ENCODE results near the gene CALML4. TPM values are rescaled to one million over a fixed set of nuclear protein-coding genes. Genes with fewer than 3 reads are reported as not detected.
"Not testable (repeated sequence)": the region's sequence is repeated elsewhere in the genome, so short reads cannot be mapped to it uniquely, and the experiment has no call there.

Gene CALML4
- total and polyA plus RNA-seq, 2 donors: 6.1 to 13.6 TPM

DNA sequence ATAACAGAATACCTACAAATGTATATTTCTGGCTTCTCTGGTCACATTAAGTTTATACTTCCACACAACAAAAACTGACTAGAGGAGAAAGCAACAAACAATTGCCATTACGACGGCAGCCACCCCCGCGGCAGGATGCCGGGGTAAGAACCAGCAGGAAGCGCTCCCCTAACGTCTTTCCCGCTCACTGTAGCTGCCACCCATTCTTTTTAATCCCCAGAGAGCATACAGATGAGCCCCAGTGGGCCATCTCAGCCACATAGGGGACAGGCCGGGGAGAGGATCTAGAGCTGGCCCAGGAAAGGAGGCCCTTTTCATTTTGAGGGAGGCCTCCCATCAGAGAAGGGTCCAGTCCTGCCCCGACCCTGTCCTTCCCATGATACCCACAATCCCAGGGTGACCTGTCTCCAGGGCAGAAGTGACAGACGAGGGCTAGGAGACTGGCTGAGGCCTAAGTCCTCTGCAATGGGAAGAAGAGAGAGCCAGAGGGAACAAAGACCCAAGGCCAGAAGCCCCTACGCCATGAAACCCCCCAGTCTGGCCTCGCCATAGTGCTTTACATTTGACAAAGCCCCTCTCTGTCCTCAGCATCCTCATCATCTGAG is 3.6 kb upstream of the CALML4 start:
- no peak for DNase-seq (ENCODE audit: extremely low spot score)
- WGBS: 79% methylated on average over 13 of the region's 13 CpGs
- no peaks in the 10 kb centered on the region for H3K4me1 ChIP-seq (ENCODE audit: insufficient read depth)
- H3K4me3 ChIP-seq (ENCODE audit: low read depth, low read length): no peak overlapping the region
- no peak overlapping the region for H3K27ac ChIP-seq (ENCODE audit: low read depth)
- no peaks in the 10 kb centered on the region for H3K36me3 ChIP-seq (ENCODE audit: insufficient read depth)

DNA sequence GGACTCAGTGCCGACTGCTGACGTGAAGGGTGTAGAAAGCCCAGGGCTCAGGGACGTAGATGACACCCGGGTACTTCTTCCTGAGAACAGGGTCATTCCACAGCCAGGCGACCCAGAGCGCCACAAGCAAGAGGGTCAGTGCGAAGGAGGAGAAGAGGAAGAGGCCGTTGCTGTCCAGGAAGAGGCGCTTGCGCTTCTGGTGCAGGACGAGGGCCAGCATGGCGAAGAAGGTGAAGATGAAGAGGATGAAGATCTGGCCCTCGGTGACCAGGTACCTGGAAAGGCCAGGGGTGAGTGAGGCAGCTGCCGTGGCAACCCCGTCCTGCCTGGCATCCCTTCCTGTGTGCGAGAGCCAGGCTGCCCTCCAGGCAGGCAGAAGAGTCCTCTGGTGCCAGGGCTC is 3.0 kb upstream of the CALML4 start:
- Histone ChIP-seq H3K4me3 (ENCODE audit: low read depth, low read length) (no peak overlapping the region), H3K4me1 (ENCODE audit: insufficient read depth) (no peaks in the 10 kb centered on the region), H3K27ac (ENCODE audit: low read depth) (no peak overlapping the region), H3K36me3 (ENCODE audit: insufficient read depth) (no peaks in the 10 kb centered on the region)
- DNase-seq (ENCODE audit: extremely low spot score): no peak
- 87% methylated on average over 16 of the region's 16 CpGs for WGBS

DNA sequence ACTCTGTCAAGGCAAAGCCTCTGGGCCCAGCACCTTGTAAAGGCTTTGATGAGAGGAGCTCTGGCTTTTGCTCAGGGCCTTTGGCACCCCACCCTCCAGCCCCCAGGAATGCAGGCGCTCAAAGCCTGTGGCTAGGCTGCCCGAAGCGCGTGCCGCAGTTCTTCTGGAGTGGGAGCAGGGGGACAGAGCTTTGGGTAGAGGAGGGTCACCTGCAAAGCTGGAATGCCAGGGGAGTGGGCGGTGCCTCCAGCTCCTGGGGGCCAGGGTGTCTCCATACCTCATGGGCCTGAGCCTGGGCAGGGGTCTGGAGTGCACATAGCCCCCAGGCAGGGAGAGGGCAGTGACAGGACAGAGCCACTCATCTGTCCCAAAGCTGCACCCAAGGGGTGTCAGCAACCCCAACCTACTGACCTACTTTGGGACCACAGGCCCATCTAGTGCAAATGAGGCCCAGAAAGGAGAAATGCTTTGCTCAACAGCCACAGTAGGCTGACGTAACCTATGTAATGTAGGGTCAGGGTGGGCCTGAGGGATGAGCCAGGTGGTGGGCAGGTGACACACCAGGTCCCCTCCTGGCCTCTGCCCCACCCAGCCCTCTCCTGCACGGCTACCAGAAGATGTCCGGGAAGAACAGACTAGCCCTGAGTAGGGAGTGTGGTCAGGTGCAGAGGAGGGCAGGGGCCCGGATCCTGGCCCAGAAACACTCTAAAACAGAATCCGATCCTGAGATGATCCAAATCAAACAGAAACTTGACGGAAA is 2.2 kb upstream of the CALML4 start:
- H3K4me3 ChIP-seq (ENCODE audit: low read depth, low read length): no peak overlapping the region
- no peak for DNase-seq (ENCODE audit: extremely low spot score)
- no peaks in the 10 kb centered on the region for H3K36me3 ChIP-seq (ENCODE audit: insufficient read depth)
- WGBS: 86% methylated on average over 12 of the region's 12 CpGs
- H3K27ac ChIP-seq (ENCODE audit: low read depth): no peak overlapping the region
- no peaks in the 10 kb centered on the region for H3K4me1 ChIP-seq (ENCODE audit: insufficient read depth)

DNA sequence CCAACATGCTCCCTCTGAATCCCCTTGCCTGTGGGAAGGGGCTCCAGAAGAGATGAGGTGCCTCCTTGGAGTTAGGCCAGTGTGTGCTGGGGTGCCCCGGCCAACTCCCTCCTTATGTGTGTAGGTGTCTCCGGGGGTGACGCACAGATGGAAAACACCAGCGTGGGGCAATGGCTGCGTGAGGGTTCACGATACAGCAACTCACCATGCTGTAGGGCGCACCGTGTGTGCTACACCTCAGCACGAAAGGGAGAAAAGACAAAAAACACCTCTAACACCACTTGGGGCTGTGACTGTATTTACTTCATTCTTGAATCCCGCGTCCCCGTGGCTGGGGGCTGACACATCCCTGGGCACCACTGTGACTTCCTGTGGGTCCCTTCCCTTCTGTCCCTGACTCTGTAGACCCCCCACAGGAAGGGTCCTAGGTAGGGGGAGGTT is 1.6 kb upstream of the CALML4 start:
- Histone ChIP-seq H3K4me1 (ENCODE audit: insufficient read depth) (no peaks in the 10 kb centered on the region), H3K4me3 (ENCODE audit: low read depth, low read length) (no peak overlapping the region), H3K36me3 (ENCODE audit: insufficient read depth) (no peaks in the 10 kb centered on the region), H3K27ac (ENCODE audit: low read depth) (no peak overlapping the region)
- DNase-seq (ENCODE audit: extremely low spot score): no peak
- 88% methylated on average over 12 of the region's 12 CpGs for WGBS

DNA sequence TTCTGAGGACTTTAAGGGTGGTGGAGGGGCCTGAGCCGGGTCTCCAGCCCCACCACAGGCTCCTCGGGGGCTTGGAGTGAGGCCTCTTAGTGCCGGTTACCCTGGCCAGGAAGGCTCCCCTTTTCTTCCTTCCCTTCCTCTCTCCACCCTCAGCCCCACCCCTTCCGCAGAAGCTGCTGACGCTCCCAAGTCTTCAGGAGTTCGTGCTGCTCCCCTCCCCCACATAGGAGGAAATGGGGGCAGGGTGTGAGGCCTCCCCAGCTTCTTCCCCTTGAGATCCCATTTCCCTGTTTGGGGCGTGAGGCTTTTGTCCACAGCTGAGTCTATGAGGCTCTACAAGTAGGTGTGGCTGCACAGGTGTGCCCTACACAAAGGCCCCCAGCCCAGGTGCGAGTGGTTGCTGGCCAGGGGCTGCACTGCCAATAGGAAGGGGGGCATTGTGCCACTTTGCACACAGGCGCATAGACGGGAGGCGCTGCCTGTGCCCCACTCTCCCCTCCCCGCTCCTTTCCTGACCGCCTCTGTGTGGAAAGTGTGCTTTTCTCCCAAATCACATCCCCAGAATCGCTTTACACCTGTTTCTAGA is 915 bp upstream of the CALML4 start:
- Histone ChIP-seq H3K36me3 (ENCODE audit: insufficient read depth) (no peaks in the 10 kb centered on the region), H3K27ac (ENCODE audit: low read depth) (no peak overlapping the region), H3K4me1 (ENCODE audit: insufficient read depth) (no peaks in the 10 kb centered on the region), H3K4me3 (ENCODE audit: low read depth, low read length) (no peak overlapping the region)
- WGBS: 66% methylated on average over 14 of the region's 14 CpGs
- DNase-seq (ENCODE audit: extremely low spot score): no peak

DNA sequence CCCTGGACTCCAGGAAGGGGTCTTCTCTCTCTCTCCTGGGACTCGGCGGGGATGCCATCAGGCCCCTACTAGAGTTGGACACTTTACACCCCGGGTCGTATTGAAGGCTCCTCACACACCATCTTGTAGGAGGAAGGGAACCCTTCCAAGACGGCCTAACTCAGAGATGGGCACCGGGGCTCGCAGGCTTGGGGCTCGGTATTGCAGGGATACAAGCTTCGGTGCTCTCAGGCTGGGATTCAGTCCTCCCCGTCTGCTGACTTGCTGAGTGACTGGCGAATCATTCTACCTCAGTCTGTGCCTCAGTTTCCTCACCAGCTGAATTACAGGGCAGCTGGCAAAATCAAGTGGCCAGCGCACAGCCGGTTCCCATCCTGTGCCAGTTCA is 419 bp upstream of the CALML4 start:
- DNase-seq (ENCODE audit: extremely low spot score): no peak
- H3K36me3 ChIP-seq (ENCODE audit: insufficient read depth): no peaks in the 10 kb centered on the region
- H3K4me3 ChIP-seq (ENCODE audit: low read depth, low read length): no peak overlapping the region
- no peaks in the 10 kb centered on the region for H3K4me1 ChIP-seq (ENCODE audit: insufficient read depth)
- no peak overlapping the region for H3K27ac ChIP-seq (ENCODE audit: low read depth)
- WGBS: 72% methylated on average over 13 of the region's 13 CpGs

DNA sequence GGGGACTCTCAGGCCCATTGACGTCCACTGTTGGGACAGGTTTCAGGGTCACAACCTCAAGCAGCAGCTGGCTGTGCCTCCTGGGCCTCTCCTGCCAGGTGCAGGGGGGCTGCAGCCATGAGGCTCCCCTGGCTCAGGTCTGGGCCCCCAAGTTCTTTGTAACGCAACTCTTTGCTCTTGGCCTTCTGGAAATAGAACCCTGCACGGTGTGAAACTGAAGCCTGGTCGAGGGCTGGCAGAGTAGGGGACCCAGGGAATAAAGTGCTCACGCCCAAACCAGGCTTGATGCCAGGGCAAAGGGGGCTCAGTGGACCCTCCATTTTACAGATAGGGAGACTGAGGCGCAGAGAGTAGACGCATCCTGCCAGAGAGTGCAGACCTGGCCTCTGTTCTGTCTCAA is 771 bp downstream of the CALML4 start:
- Histone ChIP-seq H3K4me1 (ENCODE audit: insufficient read depth) (no peaks in the 10 kb centered on the region), H3K36me3 (ENCODE audit: insufficient read depth) (no peaks in the 10 kb centered on the region), H3K27ac (ENCODE audit: low read depth) (no peak overlapping the region), H3K4me3 (ENCODE audit: low read depth, low read length) (no peak overlapping the region)
- DNase-seq (ENCODE audit: extremely low spot score): no peak
- 91% methylated on average over 7 of the region's 7 CpGs for WGBS

DNA sequence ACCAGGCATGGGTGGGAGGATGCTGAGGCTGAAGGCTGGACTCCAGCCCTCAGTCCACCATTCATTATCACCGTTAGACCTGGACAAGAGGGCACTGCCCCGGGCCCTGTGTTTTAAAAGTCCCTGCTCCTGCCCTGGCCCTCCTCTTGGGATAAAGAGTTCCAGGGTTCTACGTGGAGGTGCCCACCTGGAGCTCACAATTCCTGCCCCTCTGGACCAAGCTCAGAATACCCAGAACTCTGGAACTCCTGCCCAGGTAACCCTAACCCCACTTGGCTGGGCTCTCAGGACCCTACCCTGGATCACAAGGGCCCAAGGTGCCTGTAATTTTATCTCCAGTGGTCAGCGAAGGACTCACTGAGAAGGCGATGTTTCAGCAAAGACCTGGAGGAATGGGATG is 1.2 kb downstream of the CALML4 start:
- DNase-seq (ENCODE audit: extremely low spot score): no peak
- H3K4me3 ChIP-seq (ENCODE audit: low read depth, low read length): no peak overlapping the region
- WGBS: 98% methylated on average over 5 of the region's 5 CpGs
- no peaks in the 10 kb centered on the region for H3K4me1 ChIP-seq (ENCODE audit: insufficient read depth)
- no peaks in the 10 kb centered on the region for H3K36me3 ChIP-seq (ENCODE audit: insufficient read depth)
- no peak overlapping the region for H3K27ac ChIP-seq (ENCODE audit: low read depth)

DNA sequence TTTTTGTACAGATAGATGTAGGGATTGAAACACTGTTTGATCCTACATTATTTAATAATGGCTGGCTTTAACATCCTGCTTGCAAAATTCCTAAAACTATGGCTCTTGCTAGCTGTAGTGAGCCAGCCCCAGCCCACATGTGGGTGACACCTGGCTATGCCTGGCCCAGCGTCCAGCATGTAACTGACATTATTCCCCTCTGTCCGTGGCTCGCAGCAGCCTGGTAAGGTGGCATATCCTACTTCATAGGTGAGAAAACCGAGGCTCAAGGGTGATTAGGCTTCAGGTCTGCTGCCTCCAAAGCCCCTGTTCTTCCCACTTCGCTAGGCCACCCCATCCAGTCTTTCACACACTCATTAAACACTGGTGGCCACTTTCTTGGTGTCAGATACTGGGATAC is 1.6 kb downstream of the CALML4 start:
- H3K27ac ChIP-seq (ENCODE audit: low read depth): no peak overlapping the region
- WGBS: 92% methylated on average over 5 of the region's 5 CpGs
- no peak for DNase-seq (ENCODE audit: extremely low spot score)
- H3K36me3 ChIP-seq (ENCODE audit: insufficient read depth): no peaks in the 10 kb centered on the region
- no peak overlapping the region for H3K4me3 ChIP-seq (ENCODE audit: low read depth, low read length)
- H3K4me1 ChIP-seq (ENCODE audit: insufficient read depth): no peaks in the 10 kb centered on the region

DNA sequence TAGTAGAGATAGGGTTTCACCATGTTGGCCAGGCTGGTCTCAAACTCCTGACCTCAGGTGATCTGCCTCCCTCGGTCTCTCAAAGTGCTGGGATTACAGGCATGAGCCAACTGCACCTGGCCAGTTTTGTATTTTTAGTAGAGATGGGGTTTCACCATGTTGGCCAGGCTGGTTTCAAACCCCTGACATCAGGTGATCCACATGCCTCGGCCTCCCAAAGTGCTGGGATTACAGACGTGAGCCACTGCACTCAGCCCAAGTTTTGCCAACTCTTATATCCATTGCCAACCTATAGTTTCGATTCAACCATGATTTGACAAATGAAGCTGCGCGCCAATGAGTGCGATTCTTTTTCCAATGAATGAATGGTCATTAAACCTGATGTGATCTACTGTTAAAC is 2.1 kb downstream of the CALML4 start:
- not testable (repeated sequence) for DNase-seq (ENCODE audit: extremely low spot score); H3K36me3 ChIP-seq (ENCODE audit: insufficient read depth); H3K4me3 ChIP-seq (ENCODE audit: low read depth, low read length); H3K27ac ChIP-seq (ENCODE audit: low read depth); H3K4me1 ChIP-seq (ENCODE audit: insufficient read depth)
- WGBS: 97% methylated on average over 7 of the region's 7 CpGs

DNA sequence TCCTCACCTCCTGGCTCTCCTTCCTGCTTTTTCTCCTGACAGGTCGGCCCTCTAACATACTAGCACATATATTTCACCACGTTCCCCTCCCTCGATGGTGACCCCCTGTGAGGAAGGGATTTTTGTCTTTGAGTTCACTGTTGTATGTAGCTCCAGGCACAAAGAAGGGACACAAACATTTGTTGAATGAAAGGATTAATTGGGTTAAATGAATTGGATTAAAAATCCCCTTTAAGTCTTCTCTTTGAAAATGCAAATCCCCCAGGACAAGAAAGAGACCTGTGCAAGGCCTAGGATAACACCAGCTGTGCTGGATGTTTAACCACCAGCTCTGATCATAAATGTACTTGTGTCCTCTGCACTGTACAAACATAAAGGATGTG is 3.3 kb downstream of the CALML4 start:
- Histone ChIP-seq H3K27ac (ENCODE audit: low read depth) (no peak overlapping the region), H3K36me3 (ENCODE audit: insufficient read depth) (no peaks in the 10 kb centered on the region), H3K4me3 (ENCODE audit: low read depth, low read length) (no peak overlapping the region), H3K4me1 (ENCODE audit: insufficient read depth) (no peaks in the 10 kb centered on the region)
- 56% methylated on average over 3 of the region's 3 CpGs for WGBS
- DNase-seq (ENCODE audit: extremely low spot score): no peak

DNA sequence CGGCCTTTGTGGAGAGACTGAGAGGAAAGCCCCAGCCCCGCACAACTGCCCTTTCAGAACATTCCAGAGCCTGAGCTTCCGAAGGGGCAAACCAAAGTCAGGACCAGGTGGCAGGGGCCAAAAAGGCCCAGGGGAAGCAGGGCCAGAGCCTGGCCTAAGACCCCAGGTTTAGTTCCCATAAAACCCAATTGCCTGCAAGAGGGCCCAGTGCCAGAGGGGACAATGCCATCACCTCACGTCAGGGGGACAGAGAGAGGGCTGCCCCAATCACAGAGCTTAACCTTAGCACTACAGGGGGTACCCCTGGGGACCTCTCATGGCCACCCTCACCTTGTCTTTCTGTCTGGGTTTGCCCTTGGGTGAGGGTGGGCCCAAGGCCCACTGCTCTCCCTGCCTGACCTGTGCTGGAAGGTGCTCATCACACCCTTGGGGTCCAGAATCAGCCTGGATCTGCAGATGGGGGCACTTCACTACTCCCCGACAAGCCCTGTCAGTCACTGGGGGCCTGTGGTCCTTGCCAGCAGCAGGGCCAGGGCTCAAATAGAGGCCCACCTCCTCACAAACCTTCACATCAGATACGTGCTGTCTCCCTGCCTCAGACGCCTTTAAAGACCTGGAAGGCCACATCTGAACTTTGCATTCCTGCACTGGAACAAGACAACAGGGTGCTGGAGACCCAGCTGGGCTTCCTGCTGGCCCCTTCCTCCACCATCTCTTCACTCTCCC is 3.8 kb downstream of the CALML4 start:
- Histone ChIP-seq H3K27ac (ENCODE audit: low read depth) (no peak overlapping the region), H3K4me1 (ENCODE audit: insufficient read depth) (no peaks in the 10 kb centered on the region)

DNA sequence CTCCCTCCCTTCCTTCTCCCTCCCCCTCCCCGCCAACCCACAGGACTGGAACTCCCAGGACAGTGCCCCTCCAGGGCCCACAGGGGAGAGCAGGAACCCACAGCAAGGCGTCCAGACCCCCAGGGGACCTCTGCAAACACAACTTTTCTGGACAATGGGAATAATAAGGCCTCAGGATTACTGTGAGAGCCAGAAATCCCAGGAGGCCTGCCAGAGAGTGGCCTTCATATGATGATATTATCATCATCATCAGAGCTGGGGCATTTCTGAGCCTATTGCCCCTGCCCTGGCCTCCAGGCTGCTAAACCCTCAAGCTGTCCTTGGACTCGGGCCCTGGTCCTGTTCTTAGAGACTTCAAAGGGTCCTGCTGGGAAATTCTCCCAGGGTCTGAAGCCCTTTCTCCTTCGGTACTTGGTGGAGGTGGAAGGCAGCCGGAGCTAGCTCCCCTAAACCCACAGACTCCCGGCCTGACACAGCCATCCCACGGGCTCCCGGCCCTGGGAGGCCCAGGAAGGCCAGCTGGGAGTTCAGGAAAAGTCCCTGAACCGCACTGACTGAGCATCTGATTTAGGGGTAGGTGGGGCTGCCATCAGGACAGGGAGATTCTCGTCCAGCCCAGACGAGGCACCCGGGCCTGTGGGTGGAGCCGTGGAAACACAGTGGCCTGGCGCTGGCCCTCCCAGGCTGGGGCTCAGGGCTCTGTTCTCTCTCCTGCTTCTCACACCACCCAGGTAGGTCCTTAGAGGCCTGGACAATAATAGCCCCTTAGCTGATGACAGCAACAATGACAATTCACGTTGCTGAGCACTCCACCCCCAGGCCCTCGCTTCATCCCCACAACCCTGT is 4.9 kb downstream of the CALML4 start:
- no peak overlapping the region for H3K4me3 ChIP-seq (ENCODE audit: low read depth, low read length)
- no peak overlapping the region for H3K27ac ChIP-seq (ENCODE audit: low read depth)
- no peak for DNase-seq (ENCODE audit: extremely low spot score)
- 44% methylated on average over 16 of the region's 16 CpGs for WGBS
- H3K4me1 ChIP-seq (ENCODE audit: insufficient read depth): no peaks in the 10 kb centered on the region
- H3K36me3 ChIP-seq (ENCODE audit: insufficient read depth): no peaks in the 10 kb centered on the region

More for the DNA sequence above, 3.8 kb downstream of the CALML4 start:
- no peaks in the 10 kb centered on the region for H3K36me3 ChIP-seq (ENCODE audit: insufficient read depth)
- no peak for DNase-seq (ENCODE audit: extremely low spot score)
- H3K4me3 ChIP-seq (ENCODE audit: low read depth, low read length): no peak overlapping the region
- 91% methylated on average over 7 of the region's 7 CpGs for WGBS

All from urinary bladder (tissue), 4 donors.